Measurements from ENCODE around the gene ZNF585A. TPM values are rescaled to one million over a fixed set of nuclear protein-coding genes. Genes with fewer than 3 reads are reported as not detected.

ZNF585A gene
- total and polyA plus RNA-seq, 2 of the 8 experiments (the other 6 are each of a cell fraction or from before 2014, with no cell fraction given) = 4.5 to 8.3 TPM

GRCh38 chr19:37217775-37218591 is 45.5 kb upstream of the ZNF585A start, which contains the start of gene ZNF383 (continued):
- TF ChIP-seq, protein P1, sequence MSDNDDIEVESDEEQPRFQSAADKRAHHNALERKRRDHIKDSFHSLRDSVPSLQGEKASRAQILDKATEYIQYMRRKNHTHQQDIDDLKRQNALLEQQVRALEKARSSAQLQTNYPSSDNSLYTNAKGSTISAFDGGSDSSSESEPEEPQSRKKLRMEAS (IDR thresholded peaks at IDR 0.05) = peak; percentile 54; the same call in 1 of the 2 replicates
- no peak for TF ChIP-seq BCL11A (IDR thresholded peaks at IDR 0.05; ENCODE audit: low read depth in 2 of 2, low read length in 2 of 2)
- TF ChIP-seq HDAC2 (IDR thresholded peaks at IDR 0.05; ENCODE audit: borderline replicate concordance in 1 of 2, low read depth in 2 of 2, low read length in 2 of 2) = peak in 1 of 2 experiments; percentile 95; a peak in 2 of 4 replicates
- TF ChIP-seq EP300 (IDR thresholded peaks at IDR 0.05; ENCODE audit: borderline replicate concordance in 1 of 2, low read depth in 2 of 2, low read length in 2 of 2) = no peak
- TF ChIP-seq CREB1 (IDR thresholded peaks at IDR 0.05) = no peak
- TF ChIP-seq KDM1A (IDR thresholded peaks at IDR 0.05; ENCODE audit: borderline replicate concordance, low read length) = no peak
- peak; percentile 94 for TF ChIP-seq YY1 (IDR thresholded peaks at IDR 0.05; ENCODE audit: low read depth, low read length)
- TF ChIP-seq RBBP5 (IDR thresholded peaks at IDR 0.05; ENCODE audit: borderline replicate concordance, low read depth, low read length) = no peak; the same call in 1 of the 2 replicates
- TF ChIP-seq CTCF (IDR thresholded peaks at IDR 0.05; ENCODE audit: control extremely low read depth in 1 of 3, insufficient read depth in 1 of 3, low read depth in 1 of 3, low read length in 3 of 3) = no peak
- TF ChIP-seq BRCA1 (IDR thresholded peaks at IDR 0.05; ENCODE audit: low read depth, low read length) = no peak
- no peak for TF ChIP-seq SIRT6 (IDR thresholded peaks at IDR 0.05; ENCODE audit: low read length)
- TF ChIP-seq KDM5A (IDR thresholded peaks at IDR 0.05; ENCODE audit: low read length) = peak; percentile 95
- peak; percentile 93 for TF ChIP-seq ASH2L (IDR thresholded peaks at IDR 0.05; ENCODE audit: low read length)
- TF ChIP-seq POU5F1 (IDR thresholded peaks at IDR 0.05; ENCODE audit: low read depth, low read length) = no peak
- TF ChIP-seq CHD2 (IDR thresholded peaks at IDR 0.05; ENCODE audit: low read length) = 0 out of 2 replicates have a peak, but pooled peaks have one; percentile 58
- TF ChIP-seq SP1 (IDR thresholded peaks at IDR 0.05; ENCODE audit: low read depth, low read length) = 0 out of 2 replicates have a peak, but pooled peaks have one; percentile 33
- TF ChIP-seq USF2 (IDR thresholded peaks at IDR 0.05; ENCODE audit: low read length) = no peak

Data from H1 (cell line).